NCI-H345 treated with DMSO at 0.1 percent for 48 hours (cell line): ENCODE results near the gene SORCS3.

ENCODE experiments used
- DNase-seq: peaks from one replicate; lab custom pipeline; 2025; ENCODE audit not compliant: unreplicated experiment; lab: John Stamatoyannopoulos, UW

SORCS3 gene

DNA sequence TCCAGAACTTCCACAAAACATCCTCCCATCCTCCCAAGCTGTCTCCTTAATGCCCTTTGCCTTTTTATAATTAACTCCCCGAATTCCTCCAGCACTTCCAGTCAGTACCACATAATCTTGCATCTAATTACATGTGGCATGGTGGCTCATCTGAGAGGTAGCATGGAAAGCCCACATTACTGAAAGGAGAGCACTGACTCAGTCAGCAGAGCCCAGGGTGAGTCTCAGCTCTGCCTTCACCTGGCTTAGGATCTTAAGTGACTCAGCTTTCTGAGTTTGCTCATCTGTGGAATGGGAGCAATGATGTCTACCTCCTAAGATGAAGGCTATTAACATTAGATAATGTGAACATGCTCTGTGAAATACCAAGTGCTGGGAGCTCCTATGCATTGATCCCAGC, 433.9 kb downstream of the SORCS3 start:
- DNase-seq, result no peak

DNA sequence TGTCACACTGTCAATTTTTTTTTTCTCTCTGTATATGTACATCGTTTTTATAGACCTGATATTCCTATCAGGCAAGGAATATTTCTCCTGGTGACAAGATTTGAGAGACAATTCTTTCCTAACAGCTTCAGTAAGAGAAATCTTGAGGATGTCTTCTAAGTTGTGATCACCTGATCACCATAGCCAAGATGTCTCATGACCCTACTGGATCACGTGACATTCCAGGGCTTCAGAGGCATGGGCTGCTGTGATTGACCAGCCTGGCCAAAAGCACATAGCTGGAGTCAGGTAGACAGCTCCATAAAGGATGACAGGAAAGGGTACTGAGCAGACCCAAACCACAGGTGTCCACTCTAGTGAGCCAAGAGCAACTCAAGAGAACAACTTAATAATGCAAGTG, 444.9 kb downstream of the SORCS3 start:
- no peak for DNase-seq

DNA sequence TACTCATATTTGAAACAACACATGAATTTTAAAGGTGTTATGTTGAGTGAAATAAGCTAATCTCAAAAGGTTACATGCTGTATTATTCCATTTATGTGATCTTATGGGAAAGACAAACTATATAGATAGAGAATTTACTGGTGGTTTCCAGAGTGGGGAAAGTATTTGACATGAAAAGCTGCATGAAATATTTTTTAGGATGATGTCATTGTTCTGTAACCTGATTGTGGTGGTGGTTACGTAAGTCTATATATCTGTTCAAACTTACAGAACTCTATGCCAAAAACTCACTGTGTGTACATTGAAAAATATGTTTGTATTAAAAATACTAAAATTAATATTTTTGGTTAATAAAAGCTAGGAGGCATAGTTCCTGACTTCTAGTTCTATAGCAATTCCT, 453.0 kb downstream of the SORCS3 start:
- DNase-seq, result no peak

DNA sequence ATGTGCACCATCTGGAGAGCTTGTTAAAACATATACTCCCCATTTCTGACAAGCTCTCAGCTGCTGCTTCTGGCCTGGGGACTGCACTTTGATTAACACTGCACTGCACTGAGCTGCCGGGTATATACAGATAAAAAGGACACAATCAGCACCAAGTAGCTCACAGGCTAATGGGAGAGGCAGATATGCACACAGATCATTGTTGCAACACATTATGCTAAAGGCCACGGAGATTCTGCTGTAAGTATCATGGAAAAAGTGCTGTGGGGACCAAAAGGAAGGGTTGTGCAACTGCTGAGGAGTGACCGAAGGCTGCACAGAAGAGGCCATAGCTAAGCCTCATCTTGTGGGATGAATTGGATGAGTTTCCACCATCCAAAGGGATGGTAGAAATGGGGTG, 455.2 kb downstream of the SORCS3 start:
- no peak for DNase-seq

DNA sequence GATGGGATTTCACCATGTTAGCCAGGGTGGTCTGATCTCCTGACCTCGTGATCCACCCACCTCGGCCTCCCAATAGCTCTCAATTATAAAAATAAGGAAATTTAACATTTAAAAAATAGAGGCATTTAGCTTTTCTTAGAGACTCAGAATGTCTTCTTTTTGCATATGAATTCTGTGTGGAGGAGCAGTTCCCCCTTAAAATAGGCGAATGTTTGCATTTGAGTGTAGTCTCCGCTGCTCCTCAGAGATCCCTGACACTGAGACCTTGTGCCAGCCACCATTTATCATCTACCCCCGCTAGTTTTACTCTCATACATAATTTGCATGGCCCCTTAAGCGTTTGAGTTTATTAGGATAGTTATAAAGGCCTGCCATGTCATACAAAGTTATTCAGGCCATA, 461.9 kb downstream of the SORCS3 start:
- DNase-seq, result no peak

DNA sequence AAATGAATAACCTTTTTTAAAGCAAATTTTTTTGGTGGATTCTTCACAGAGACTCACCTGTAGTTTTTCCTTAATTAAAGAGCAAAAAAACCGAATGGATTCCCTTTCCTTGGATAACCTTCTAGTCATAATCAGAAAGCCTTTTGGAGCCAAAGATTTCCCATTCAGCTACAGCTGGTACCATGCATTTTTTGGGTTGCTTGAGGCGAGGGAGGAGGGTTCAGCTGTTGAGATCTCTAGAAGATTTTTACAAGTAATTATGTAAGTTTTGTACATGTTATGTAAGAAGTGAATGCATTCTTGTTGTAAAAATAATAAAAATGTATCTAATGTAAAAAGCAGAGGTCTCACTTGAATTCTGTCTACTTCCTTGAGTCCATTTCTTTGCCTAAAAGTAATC, 463.2 kb downstream of the SORCS3 start:
- no peak for DNase-seq

DNA sequence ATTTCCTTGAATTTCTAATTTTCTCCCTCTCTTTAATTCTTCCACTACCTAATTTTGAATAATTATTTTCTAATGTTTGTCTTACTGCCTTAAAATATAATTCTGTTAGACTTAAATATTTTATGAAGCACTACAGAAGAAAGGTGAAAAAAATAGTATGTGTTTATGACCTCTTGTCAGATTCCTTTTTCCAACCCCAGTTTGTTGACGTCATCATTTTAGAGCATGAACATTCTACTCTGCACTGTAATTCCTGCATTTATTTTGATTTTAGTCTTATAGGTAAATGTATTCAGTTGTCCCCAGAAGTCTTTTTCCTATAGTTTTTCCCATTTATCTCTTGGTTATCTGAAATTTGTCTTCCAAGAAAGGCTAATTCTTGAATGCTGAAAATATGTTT, 468.1 kb downstream of the SORCS3 start:
- no peak for DNase-seq

DNA sequence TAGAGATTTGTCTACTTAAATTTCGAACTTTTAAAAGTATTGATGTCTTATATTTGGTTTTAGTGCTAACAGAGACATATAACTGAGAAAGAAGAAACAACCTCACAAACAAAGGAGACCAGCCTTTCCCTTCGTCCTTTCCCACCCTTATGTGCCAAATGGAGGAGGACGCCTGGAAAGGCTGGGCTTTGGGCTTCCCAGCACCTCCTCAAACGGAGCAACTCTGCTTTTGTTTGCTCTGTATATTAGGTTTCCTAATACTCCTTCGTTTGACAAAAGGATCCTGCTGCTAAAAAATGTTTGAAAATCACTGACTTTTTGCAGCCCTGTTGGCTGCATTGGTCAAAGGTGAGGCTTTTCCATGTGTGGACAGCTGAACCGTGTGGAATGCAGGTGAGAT, 471.8 kb downstream of the SORCS3 start:
- DNase-seq, result no peak

DNA sequence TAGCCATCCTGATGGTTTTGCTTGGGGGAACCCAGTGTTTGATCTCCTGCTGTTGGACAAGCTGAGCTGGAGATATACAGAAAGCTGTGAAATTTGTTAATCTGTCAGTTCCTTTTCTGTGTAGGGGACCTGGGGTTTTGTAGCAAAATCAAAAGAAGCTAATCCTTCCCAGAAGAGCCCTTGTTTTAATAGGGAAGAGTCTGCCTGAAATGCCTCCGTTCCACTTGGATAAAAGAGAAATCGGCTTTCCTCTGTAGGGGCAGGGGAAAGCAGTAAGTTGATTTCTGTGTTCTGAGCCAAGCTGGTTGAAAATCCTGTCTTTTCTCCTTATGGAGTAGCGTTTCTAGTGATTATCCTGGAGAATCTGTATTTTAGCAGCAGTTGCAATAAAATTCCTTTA, 472.6 kb downstream of the SORCS3 start:
- DNase-seq, result no peak

DNA sequence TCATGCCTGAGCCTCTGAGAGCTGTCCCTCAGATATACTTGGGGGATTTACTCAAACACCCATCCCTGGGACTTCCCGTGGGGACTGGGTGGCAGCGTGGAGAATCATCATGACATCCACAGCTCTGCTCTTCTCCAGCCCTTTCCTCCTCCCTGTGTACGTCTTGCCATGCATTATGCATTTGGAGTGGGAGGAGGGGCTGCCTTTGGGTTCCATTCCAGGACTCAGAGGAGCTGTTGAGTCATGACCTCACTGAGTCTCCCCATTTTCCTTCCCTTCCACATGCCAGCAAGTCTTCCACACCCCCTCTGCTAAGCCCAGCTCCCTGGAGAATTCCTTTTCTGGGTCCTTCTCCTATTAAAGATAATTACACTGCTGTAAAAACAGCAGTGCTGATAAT, 480.7 kb downstream of the SORCS3 start:
- DNase-seq, result no peak

DNA sequence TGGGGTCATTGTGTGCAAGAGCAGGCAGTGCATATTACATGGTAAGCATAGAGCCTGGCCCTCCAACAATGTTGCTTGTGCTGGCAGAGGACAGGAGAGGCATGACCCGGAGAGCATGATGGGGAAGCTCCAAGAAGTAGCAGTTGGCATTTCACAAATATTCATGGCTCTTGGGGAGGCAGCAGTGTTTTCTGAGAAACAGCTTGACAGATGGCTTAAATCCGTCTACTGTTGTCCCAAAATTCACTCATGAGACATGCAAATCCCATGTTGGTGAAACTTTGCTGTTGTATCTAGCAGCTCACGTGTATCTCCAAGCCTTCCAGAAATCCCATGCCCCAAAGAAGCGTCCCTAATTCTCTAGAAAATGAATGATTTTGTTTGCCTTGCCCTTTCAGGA, 487.0 kb downstream of the SORCS3 start:
- no peak for DNase-seq

DNA sequence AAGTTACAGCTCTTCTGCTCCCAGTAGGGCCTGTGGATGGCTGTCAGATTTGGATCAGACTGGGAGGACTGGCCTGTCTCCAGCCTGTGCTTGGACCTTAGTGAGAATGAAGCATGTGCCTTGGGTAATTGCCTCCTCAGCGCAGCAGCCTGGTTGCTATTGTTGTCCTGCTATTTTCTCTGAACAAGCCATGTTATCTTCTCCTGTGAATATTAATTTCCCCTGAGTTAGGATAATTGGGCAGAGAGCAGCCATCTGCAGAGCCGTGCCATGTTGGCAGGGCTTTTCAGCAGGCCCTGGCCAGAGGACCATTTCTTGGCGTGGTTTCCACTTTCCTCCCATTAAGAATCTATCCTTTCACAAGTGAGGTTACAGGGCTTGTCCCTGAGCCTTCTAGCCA, 497.3 kb downstream of the SORCS3 start:
- no peak for DNase-seq

DNA sequence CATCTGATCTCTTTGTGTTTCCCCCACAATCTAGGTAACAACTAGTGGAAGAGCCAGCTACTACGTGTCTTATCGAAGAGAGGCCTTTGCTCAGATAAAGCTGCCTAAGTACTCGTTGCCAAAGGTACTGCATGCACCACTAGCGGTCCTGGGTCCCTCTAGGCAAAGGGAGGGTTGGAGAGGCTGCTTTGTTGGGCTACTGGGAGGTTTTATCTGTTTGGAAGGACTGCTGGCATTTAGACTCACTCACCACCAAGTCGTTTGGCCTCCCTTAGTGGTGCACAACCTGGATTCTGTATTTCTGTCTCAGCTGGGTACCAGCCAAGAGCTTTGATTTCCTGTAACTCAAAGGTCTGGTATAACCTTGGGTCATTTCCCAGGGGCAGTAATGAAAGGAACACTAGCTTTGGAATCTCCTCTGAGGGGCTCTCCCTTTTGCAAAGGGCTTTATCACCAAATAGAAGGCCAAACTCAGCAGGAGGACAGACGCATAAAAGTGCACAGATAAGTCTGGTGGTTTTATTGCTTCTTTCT, 498.3 kb downstream of the SORCS3 start:
- DNase-seq, result no peak

DNA sequence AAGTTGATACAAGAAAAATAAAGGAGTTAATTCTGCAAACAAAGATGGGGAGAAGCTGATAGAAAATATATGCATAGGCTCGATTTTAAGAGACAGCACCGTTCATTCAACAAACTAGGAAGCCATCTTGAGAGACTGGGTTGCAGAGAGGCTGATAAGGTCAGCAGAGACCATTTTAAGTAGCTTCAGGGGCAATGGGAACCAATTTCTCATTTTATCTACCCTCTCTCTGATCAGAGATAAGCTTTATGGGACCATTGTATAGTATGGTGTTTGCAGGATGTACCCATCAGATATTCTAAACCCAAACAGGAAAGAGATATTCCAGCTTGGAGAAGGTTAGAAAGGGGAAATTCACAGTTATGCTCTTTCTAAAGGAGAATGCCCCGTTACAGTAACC, 499.5 kb downstream of the SORCS3 start:
- DNase-seq, result no peak

DNA sequence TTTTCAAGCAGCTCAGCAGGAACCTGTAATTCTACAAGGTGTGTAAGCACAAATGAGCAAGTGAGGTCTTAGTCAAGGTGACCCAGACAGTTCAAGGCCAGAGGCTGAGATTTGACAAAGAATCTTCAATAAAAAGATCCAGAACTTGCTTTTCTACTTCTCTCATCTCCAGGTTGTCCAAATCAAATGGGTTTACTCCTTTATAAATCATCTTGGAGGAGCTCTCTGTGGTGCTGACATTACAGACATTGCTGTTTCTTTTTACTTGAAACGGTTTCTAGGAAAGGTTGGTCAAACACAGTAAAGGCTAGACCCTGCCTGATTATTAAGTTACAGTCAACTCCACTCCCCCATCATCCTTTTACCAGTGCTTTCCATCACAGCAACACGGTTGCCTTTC, 504.6 kb downstream of the SORCS3 start:
- DNase-seq, result no peak

DNA sequence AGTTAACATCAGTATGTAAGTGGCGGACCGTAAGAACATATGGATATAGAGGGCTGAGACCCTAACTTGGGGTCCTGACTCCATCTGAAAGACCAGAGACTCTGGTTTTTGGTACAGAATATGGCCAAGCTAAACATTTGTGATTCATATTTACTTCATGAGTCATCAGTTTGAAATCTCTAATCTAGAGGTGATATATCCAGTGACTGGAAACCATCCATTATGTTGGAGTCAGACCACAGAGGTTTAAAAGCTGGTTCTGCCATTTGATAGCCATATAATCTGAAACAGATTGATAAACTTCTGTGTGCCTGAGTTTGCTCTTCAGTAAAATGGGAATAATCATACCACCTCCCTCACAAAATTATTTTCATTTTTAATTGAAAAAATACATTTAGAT, 505.3 kb downstream of the SORCS3 start:
- DNase-seq, result no peak

DNA sequence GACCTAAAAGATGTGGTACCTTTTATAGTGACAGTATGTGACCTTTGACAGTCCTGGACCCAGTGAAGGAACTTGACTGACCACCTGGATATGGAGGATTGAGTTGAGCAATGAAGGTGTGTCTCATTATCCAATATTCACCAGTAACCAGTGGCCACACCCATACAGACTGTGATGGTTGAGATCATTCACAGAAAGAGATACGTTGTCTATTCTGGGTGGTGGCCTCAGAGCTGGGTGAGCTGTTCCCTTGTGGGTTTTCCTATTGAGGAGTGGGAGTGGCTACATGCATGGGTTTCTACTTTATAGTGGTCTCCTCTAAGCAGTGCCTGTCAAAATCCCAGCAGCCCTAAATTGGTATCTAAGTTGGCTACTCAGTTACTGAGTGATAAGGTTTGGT, 507.4 kb downstream of the SORCS3 start:
- DNase-seq, result no peak

DNA sequence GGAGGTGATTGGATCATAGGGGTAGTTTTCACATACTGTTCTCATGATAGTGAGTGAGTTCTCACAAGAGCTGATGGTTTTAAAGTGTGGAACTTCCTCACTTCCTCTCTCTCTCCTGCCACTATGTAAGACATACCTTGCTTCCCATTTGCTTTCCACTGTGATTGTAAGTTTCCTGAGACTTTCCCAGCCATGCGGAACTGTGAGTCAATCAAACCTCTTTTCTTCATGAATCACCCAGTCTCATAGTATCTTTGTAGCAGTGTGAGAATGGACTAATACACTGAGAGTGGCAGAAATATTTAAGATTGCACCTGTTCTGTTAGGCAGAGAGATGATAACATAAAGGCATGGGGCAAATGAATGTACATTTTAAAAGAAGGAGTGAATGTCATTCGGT, 507.8 kb downstream of the SORCS3 start:
- DNase-seq, result no peak

DNA sequence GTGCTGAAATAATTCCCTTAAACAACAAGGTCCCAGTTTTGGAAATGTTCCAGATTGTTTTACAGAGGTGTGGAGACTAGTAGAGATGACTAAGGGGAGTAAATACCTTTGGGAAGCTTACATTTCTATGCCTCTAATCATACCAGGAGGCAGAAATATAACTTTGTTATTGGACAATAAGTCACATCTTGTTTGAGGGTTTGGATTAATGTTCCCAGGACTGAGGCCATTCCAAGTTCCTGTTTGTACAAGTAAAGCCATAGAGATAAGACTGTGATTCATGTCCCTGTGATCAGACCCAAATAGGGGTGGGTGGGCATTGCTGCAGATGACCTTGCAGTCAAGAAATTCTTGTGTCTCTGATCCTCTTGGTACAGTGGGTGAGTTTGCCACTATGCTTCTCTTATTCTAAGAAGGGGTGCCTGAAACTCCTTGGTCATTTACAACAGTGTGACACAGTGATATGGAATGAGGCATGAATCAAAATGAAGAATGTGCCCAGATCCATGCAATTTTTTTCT, 508.3 kb downstream of the SORCS3 start:
- no peak for DNase-seq

DNA sequence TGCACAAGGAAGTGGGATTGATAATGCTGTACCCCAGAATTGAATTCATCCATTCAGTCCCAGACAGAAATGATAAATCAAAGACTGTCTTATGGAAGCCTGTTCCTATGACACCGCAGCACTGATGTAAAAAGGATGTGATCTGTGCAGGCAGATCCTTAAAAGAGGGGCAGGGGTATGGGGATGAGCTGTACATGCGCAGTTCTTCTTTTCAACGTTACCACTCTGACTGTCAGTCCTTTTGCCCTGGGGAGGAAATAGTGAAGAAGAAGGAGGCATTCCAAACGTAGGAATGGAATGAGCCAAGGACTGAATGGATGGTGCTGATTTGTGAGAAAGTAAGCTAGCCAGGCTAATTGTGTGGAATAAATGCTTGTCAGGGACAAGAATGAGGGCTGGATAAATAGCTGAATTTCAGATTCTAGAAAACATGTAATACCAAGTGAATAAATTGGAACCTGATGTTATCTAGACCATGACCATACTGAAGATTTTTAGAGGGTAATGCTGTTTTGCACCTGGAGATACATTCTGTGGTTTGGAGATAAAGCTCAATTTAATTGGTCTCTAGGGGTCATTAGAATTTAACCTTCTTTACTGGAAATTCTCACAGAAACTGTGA, 509.3 kb downstream of the SORCS3 start:
- no peak for DNase-seq

DNA sequence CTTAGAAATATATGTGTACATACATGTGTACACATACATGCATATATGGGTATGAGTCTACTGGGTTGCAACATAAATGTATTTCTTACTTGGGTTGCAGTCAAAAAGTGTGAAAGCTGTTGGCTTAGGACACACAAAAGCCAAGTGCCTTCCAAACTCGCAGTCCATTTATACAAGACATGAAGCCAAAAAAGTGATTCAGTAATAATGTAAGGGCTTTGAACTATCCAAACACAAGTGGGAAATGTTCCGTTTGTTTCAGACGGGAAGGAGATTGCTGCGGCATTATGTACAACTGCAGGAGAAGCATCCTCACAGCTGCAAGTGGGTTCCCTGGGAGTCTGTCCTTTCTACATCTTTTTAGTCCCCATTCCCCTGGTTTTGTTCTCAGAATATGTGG, 513.6 kb downstream of the SORCS3 start:
- no peak for DNase-seq

DNA sequence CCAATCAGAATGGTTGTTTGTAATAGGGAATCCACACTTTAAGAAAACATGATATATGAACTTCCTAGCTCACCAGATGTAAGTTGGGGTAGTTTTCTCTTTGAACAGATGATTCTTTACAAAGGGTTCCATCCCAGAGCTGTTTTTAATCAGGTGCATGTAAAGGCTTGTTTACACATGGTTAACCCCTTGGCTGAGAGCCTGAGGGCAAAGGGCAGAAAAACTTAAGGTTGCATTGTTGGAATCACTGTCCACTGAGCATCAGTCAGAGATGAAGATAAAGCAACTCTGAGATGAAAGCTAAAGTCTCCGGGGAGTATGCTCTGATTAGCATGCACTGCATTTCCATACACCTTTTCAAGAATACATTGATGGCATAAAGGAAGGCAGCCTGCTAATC, 518.2 kb downstream of the SORCS3 start:
- no peak for DNase-seq

DNA sequence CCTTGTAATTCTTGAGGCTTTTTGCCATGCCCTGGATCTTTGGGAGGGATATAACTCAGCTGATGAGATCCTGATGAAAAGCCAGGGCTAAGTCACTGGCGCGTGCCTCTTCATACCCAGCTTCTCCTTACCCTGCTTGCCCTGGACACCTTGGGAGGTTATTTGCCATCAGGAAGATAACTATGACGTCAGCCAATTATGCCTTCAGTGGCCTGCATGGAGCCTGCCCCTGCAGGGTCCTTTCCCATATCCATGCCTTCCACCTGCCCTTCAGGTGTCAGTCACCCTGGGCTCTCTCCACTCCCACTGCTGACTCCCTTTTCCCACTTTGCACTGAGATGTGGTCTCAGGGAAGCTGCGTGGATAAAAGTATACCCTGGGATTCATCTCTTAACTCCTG, 520.1 kb downstream of the SORCS3 start:
- DNase-seq, result no peak
